HepG2 (cell line): ENCODE data around the gene EMILIN1. TPM values are rescaled to one million over a fixed set of nuclear protein-coding genes. Genes with fewer than 3 reads are reported as not detected.

ENCODE experiments used
- ADNP ChIP-seq: sonication (generic); formaldehyde crosslinking; IDR thresholded peaks from 2 replicates; pipeline ENCODE4 v1.4.0; 2020; ENCODE audit warnings: missing genetic modification reagents
- AKAP8 ChIP-seq: sonication (generic); formaldehyde crosslinking; IDR thresholded peaks from 2 replicates; pipeline ENCODE4 v1.5.1; 2020; ENCODE audit warnings: mild to moderate bottlenecking, missing genetic modification reagents
- ARNTL ChIP-seq: sonication (generic); formaldehyde crosslinking; IDR thresholded peaks from 2 replicates; pipeline ENCODE4 v1.4.0; 2020; ENCODE audit warnings: mild to moderate bottlenecking, missing genetic modification reagents
- KDM1A ChIP-seq: IDR thresholded peaks from 2 replicates; pipeline ENCODE4 v1.6.1; 2016; ENCODE audit warnings: missing compliant biosample characterization
- KDM3A ChIP-seq: IDR thresholded peaks from 2 replicates; pipeline ENCODE4 v1.6.1; 2018; ENCODE audit warnings: low read depth, missing compliant biosample characterization
- KDM4B ChIP-seq: sonication (generic); formaldehyde crosslinking; IDR thresholded peaks from 2 replicates; pipeline ENCODE4 v1.4.0; 2020; ENCODE audit warnings: missing genetic modification reagents
- KMT2B ChIP-seq: IDR thresholded peaks from 2 replicates; pipeline ENCODE4 v1.6.1; 2016; ENCODE audit warnings: missing genetic modification reagents, missing compliant biosample characterization
- NCOR1 ChIP-seq: fragments of 200-600 bp; sonication (generic); IDR thresholded peaks from 2 replicates; pipeline ENCODE4 v1.7.0; 2017; ENCODE audit warnings: antibody characterized with exemption, low read length, borderline replicate concordance
- RELA ChIP-seq: sonication (generic); formaldehyde crosslinking; IDR thresholded peaks from 2 replicates; pipeline ENCODE4 v1.4.0; 2020; ENCODE audit warnings: missing genetic modification reagents
- RFX3 ChIP-seq: IDR thresholded peaks from 2 replicates; pipeline ENCODE4 v1.6.1; 2016; ENCODE audit warnings: missing biosample characterization, missing genetic modification reagents
- SAP130 ChIP-seq: IDR thresholded peaks from 2 replicates; pipeline ENCODE4 v1.6.1; 2016; ENCODE audit warnings: low read depth
- SATB2 ChIP-seq: sonication (generic); formaldehyde crosslinking; IDR thresholded peaks from 2 replicates; pipeline ENCODE4 v1.5.0; 2020; ENCODE audit warnings: missing genetic modification reagents
- THAP11 ChIP-seq: IDR thresholded peaks from 2 replicates; pipeline ENCODE4 v1.6.1; 2016; ENCODE audit warnings: missing biosample characterization, missing genetic modification reagents
- ZNF180 ChIP-seq: sonication (generic); formaldehyde crosslinking; IDR thresholded peaks from 2 replicates; pipeline ENCODE4 v1.4.0; 2020; ENCODE audit warnings: low read depth, missing genetic modification reagents, borderline replicate concordance
- ZNF441 ChIP-seq: sonication (generic); formaldehyde crosslinking; IDR thresholded peaks from 2 replicates; pipeline ENCODE4 v1.7.0; 2021; ENCODE audit warnings: missing genetic modification reagents, borderline replicate concordance
- ZNF605 ChIP-seq: sonication (generic); formaldehyde crosslinking; IDR thresholded peaks from 2 replicates; pipeline ENCODE4 v1.8.0; 2022; ENCODE audit warnings: mild to moderate bottlenecking, missing genetic modification reagents
- ZNF678 ChIP-seq: sonication (generic); formaldehyde crosslinking; IDR thresholded peaks from 2 replicates; pipeline ENCODE4 v1.4.0; 2020; ENCODE audit warnings: mild to moderate bottlenecking, missing genetic modification reagents
- ZNF7 ChIP-seq: IDR thresholded peaks from 2 replicates; pipeline ENCODE4 v1.6.1; 2016; ENCODE audit warnings: missing biosample characterization, missing genetic modification reagents
- polyA plus RNA-seq, 8 experiments: library from polyadenylated mRNA; depleted of rRNA in 3 of 8; stranded (reverse) in 7 of 8; unstranded in 1 of 8; fragments of >200 nt; fragmentation: Illumina TruSeq in 4 of 8; extraction: Trizol in 4 of 8; gene quantifications; 2 replicates each; pipeline versions ENCODE4 v1.2.1 to v1.2.3, GENCODE V29; 2011 to 2016; ENCODE audit warnings: low read depth in 4 of 8, missing spikeins in 1 of 8, mixed read lengths in 1 of 8; ENCODE audit not compliant: insufficient read depth in 1 of 8
- total RNA-seq, 5 experiments: library from RNA; depleted of rRNA; stranded (reverse); fragments of >200 nt; fragmentation: Illumina TruSeq; extraction: Trizol; gene quantifications; 2 replicates each; pipeline ENCODE4 v1.2.3, GENCODE V29; 2016; ENCODE audit warnings: low read depth in 1 of 5
- TF ChIP-seq, protein P1 (sequence below): fragments of 450-650 bp; IDR thresholded peaks from 2 replicates; pipeline ENCODE4 v1.6.1; 2016
- TF ChIP-seq, protein P2 (sequence below): sonication (generic); formaldehyde crosslinking; IDR thresholded peaks from 2 replicates; pipeline ENCODE4 v1.9.0; 2022; ENCODE audit warnings: low read depth, missing genetic modification reagents
- TF ChIP-seq, protein P3 (sequence below): IDR thresholded peaks from 2 replicates; pipeline ENCODE4 v1.6.1; 2016; ENCODE audit warnings: control low read depth
- TF ChIP-seq, protein P4 (sequence below): IDR thresholded peaks from 2 replicates; pipeline ENCODE4 v1.6.1; 2016; ENCODE audit warnings: low read depth, missing genetic modification reagents, missing compliant biosample characterization
- TF ChIP-seq, protein P5 (sequence below): IDR thresholded peaks from 2 replicates; pipeline ENCODE4 v1.6.1; 2016

The EMILIN1 gene
- total and polyA plus RNA-seq, 2 of the 13 experiments (the other 11 are each of a cell fraction or from before 2014, with no cell fraction given), result 8.1 to 9.7 TPM

DNA sequence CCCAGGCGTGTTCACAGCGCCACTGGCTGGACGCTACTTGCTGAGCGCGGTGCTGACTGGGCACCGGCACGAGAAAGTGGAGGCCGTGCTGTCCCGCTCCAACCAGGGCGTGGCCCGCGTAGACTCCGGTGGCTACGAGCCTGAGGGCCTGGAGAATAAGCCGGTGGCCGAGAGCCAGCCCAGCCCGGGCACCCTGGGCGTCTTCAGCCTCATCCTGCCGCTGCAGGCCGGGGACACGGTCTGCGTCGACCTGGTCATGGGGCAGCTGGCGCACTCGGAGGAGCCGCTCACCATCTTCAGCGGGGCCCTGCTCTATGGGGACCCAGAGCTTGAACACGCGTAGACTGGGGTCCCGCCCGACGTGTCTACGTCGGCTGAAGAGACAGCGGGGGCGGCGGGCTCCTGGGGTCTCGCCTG, 7.3 kb downstream of the EMILIN1 start (continued):
- TF ChIP-seq, protein P1, sequence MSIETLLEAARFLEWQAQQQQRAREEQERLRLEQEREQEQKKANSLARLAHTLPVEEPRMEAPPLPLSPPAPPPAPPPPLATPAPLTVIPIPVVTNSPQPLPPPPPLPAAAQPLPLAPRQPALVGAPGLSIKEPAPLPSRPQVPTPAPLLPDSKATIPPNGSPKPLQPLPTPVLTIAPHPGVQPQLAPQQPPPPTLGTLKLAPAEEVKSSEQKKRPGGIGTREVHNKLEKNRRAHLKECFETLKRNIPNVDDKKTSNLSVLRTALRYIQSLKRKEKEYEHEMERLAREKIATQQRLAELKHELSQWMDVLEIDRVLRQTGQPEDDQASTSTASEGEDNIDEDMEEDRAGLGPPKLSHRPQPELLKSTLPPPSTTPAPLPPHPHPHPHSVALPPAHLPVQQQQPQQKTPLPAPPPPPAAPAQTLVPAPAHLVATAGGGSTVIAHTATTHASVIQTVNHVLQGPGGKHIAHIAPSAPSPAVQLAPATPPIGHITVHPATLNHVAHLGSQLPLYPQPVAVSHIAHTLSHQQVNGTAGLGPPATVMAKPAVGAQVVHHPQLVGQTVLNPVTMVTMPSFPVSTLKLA, result no peak
- TF ChIP-seq NCOR1 (no peak), ZNF678 (CRISPR knock-in tag) (no peak), AKAP8 (no peak), KDM4B (CRISPR knock-in tag) (no peak; the same call in 1 of the 2 replicates), ZNF605 (CRISPR knock-in tag) (peak; percentile 71; the same call in 1 of the 2 replicates), KDM1A (CRISPR knock-in tag) (no peak), KDM3A (peak; percentile 67; the same call in 1 of the 2 replicates), ZNF441 (CRISPR knock-in tag) (no peak), RFX3 (CRISPR knock-in tag) (no peak), ZNF7 (no peak), ARNTL (no peak), ADNP (CRISPR knock-in tag) (0 out of 2 replicates have a peak, but pooled peaks have one; percentile 14), KMT2B (CRISPR knock-in tag) (no peak), SATB2 (CRISPR knock-in tag) (no peak), SAP130 (CRISPR knock-in tag) (peak; percentile 50), THAP11 (CRISPR knock-in tag) (peak; percentile 62; the same call in 1 of the 2 replicates), RELA (CRISPR knock-in tag) (0 out of 2 replicates have a peak, but pooled peaks have one; percentile 5), ZNF180 (peak; percentile 34; the same call in 1 of the 2 replicates)
- TF ChIP-seq, protein P2, sequence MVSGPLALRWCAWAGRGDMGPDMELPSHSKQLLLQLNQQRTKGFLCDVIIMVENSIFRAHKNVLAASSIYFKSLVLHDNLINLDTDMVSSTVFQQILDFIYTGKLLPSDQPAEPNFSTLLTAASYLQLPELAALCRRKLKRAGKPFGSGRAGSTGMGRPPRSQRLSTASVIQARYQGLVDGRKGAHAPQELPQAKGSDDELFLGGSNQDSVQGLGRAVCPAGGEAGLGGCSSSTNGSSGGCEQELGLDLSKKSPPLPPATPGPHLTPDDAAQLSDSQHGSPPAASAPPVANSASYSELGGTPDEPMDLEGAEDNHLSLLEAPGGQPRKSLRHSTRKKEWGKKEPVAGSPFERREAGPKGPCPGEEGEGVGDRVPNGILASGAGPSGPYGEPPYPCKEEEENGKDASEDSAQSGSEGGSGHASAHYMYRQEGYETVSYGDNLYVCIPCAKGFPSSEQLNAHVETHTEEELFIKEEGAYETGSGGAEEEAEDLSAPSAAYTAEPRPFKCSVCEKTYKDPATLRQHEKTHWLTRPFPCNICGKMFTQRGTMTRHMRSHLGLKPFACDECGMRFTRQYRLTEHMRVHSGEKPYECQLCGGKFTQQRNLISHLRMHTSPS (CRISPR knock-in tag), result peak; percentile 31; the same call in 1 of the 2 replicates
- TF ChIP-seq, protein P3, sequence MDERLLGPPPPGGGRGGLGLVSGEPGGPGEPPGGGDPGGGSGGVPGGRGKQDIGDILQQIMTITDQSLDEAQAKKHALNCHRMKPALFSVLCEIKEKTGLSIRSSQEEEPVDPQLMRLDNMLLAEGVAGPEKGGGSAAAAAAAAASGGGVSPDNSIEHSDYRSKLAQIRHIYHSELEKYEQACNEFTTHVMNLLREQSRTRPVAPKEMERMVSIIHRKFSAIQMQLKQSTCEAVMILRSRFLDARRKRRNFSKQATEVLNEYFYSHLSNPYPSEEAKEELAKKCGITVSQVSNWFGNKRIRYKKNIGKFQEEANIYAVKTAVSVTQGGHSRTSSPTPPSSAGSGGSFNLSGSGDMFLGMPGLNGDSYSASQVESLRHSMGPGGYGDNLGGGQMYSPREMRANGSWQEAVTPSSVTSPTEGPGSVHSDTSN (CRISPR knock-in tag), result no peak
- TF ChIP-seq, protein P4, sequence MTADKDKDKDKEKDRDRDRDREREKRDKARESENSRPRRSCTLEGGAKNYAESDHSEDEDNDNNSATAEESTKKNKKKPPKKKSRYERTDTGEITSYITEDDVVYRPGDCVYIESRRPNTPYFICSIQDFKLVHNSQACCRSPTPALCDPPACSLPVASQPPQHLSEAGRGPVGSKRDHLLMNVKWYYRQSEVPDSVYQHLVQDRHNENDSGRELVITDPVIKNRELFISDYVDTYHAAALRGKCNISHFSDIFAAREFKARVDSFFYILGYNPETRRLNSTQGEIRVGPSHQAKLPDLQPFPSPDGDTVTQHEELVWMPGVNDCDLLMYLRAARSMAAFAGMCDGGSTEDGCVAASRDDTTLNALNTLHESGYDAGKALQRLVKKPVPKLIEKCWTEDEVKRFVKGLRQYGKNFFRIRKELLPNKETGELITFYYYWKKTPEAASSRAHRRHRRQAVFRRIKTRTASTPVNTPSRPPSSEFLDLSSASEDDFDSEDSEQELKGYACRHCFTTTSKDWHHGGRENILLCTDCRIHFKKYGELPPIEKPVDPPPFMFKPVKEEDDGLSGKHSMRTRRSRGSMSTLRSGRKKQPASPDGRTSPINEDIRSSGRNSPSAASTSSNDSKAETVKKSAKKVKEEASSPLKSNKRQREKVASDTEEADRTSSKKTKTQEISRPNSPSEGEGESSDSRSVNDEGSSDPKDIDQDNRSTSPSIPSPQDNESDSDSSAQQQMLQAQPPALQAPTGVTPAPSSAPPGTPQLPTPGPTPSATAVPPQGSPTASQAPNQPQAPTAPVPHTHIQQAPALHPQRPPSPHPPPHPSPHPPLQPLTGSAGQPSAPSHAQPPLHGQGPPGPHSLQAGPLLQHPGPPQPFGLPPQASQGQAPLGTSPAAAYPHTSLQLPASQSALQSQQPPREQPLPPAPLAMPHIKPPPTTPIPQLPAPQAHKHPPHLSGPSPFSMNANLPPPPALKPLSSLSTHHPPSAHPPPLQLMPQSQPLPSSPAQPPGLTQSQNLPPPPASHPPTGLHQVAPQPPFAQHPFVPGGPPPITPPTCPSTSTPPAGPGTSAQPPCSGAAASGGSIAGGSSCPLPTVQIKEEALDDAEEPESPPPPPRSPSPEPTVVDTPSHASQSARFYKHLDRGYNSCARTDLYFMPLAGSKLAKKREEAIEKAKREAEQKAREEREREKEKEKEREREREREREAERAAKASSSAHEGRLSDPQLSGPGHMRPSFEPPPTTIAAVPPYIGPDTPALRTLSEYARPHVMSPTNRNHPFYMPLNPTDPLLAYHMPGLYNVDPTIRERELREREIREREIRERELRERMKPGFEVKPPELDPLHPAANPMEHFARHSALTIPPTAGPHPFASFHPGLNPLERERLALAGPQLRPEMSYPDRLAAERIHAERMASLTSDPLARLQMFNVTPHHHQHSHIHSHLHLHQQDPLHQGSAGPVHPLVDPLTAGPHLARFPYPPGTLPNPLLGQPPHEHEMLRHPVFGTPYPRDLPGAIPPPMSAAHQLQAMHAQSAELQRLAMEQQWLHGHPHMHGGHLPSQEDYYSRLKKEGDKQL (CRISPR knock-in tag), result no peak
- TF ChIP-seq, protein P5, sequence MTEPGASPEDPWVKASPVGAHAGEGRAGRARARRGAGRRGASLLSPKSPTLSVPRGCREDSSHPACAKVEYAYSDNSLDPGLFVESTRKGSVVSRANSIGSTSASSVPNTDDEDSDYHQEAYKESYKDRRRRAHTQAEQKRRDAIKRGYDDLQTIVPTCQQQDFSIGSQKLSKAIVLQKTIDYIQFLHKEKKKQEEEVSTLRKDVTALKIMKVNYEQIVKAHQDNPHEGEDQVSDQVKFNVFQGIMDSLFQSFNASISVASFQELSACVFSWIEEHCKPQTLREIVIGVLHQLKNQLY (CRISPR knock-in tag), result no peak
